ENCODE measurements around the gene IL32.
"Not testable (repeated sequence)": the region's sequence is repeated elsewhere in the genome, so short reads cannot be mapped to it uniquely, and the experiment has no call there.

- not testable (repeated sequence) for TF ChIP-seq FOXP4 (CRISPR knock-in tag; IDR thresholded peaks at IDR 0.05; ENCODE audit: borderline replicate concordance); ZNF444 (CRISPR knock-in tag; IDR thresholded peaks at IDR 0.05); ZNF212 (CRISPR knock-in tag; IDR thresholded peaks at IDR 0.05); AFF4 (CRISPR knock-in tag; IDR thresholded peaks at IDR 0.05); CTCF (IDR thresholded peaks at IDR 0.05 in 2 of 3, conservative IDR thresholded peaks at IDR 0.05 in 1 of 3; ENCODE audit: insufficient read depth in 2 of 3, low read depth in 1 of 3, low read length in 3 of 3); ZNF274 (IDR thresholded peaks at IDR 0.05; ENCODE audit: borderline replicate concordance, low read depth, low read length); SMC3 (conservative IDR thresholded peaks at IDR 0.05; ENCODE audit: insufficient read depth, low read depth, low read length); ZBTB11 (CRISPR knock-in tag; IDR thresholded peaks at IDR 0.05); FOXM1 (IDR thresholded peaks at IDR 0.05; ENCODE audit: low read depth); FOXM1 (CRISPR knock-in tag; IDR thresholded peaks at IDR 0.05; ENCODE audit: low read depth); KDM2B (CRISPR knock-in tag; IDR thresholded peaks at IDR 0.05)
Measured at GRCh38 chr16:3072148-3072547, 6.7 kb downstream of the IL32 start.
